HG02884 (cell line): ENCODE results near the gene BCAS1.

Experiments
- ATAC-seq: cut with Tn5 transposase; IDR thresholded peaks from one replicate; pipeline ENCODE4 v1.9.1; 2021; ENCODE audit warnings: mild to moderate bottlenecking, moderate library complexity; ENCODE audit not compliant: unreplicated experiment

The BCAS1 gene

GRCh38 chr20:54070187-54070987 is at the start of gene BCAS1:
BCAS1 (minus strand) TSS chr20:54070594; CDS start chr20:54058718, 11,876 bp downstream.
- ATAC-seq = no peak

DNA sequence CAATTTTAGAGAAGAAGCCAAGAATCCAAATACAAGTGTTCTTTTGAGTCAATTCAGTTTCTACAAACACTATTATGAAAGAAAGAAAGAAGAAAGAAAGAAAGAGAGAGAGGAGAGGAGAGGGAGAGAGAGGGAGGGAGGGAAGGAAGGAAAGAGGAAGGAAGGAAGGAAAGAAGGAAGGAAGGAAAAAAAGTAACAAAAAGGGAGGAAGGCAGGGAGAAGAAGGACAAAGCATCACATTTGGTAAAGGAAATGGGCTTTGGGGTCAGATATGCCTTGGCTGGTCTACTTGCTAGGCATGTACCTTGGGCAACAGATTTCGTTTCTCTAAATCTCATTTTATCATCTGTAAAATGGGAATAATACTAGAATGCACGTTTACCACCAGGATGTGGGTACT is 49.4 kb upstream of the BCAS1 start:
- ATAC-seq = no peak

DNA sequence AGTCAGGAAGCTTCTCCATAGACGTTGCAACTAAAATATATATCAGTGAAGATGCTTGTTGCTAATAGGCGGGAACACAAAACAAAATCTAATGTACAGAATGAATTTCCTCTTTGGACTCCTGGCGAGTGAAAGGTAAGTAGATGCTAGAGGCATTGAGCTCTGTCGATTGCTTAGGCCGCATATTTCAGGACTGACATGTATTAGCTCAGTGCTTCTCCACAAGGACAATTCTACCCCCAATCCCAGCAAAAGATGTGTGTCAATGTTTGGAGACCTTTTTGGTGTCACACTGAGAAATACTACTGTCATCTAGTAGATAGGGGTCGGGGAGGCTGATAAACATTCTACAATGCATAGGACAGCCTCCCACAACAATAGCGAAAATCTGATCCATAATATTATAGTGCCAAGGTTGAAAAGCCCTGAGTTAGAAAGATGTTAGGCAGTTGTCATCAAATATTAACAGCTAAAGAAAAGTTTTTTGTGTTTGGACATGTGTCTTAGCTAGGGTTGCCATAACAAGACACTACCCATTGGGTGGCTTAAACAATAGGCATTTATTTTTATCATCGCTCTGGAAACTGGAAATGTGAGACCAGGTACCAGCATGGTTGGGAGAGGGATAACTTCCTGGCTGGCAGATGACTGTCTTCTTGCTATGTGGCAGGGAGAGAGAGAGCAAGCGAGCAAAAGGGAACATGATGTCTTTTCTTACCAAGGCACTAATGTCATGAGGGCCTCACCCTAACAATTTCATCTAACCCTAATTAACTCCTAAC is 48.0 kb upstream of the BCAS1 start:
- ATAC-seq = no peak

- ATAC-seq = no peak
Observed at GRCh38 chr20:54116550-54117235, 46.3 kb upstream of the BCAS1 start.

- no peak for ATAC-seq
Observed at GRCh38 chr20:54115172-54115854, 44.9 kb upstream of the BCAS1 start.

GRCh38 chr20:54114109-54114508 is 43.7 kb upstream of the BCAS1 start:
- ATAC-seq = no peak

DNA sequence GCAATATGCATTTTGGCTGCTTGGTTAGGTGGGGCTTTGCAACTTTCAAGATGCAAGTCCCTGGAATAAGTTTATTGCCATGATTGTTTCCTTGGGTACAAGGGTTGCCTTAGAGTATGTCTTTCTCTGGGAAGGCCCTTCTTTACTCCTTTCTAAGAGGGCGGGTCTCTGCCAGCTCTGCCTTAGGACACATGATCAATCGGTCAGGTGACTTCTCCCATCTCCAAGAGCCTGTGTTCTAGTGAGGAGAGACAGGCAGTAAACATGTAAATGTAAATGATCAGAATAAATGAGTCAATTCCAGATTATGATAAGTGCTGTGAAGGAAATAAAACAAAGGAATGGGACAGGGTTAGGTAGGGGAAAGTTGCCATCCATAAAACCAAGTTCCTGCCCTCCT is 43.2 kb upstream of the BCAS1 start:
- no peak for ATAC-seq

DNA sequence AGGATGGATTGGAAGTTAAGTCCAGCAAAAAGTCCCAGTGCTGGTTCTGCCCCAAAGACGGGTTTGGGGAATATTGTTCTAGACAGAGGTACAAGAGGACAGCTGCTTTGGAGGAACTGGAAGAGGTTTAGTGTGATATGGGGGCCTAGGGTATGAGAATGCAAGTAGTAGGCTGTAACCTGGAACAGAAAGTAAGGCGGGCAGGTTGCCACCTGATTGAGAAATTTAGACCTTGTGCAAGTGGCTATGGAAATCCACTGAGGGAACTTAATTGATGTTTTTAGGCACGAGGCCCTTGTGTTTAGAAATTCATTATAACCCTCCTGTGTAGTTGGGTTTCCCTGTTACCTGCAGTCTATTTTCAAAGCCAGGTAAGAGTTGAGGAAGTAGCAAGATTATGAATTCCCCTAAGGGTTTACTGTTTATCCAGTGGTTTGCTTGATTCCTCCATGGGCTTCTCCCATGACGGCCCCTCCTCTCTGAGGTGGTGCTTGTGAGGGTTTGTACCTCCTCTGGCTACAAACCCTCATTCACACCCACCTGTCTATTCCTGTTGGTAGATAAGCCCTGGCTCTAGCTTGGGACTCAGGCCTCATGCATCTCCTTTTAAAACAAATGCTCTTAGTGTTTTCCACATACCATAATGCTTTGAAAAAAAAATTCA is 42.0 kb upstream of the BCAS1 start:
- ATAC-seq = no peak

DNA sequence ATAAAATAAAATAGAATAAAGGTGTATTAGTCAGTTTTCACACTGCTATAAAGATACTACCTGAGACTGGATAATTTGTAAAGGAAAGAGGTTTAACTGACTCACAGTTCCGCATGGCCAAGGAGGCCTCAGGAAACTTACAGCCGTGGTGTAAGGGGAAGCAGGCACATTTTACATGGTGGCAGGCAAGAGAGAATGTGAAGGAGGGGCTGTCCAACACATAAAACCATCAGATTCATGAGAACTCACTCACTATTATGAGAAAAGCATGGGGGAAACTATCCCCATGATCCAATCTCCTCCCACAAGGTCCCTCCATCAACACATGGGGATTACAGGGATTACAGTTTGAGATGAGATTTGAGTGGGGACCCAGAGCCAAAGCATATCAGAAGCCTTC is 41.1 kb upstream of the BCAS1 start:
- no peak for ATAC-seq

- no peak for ATAC-seq
Observed at GRCh38 chr20:54110457-54110856, 40.1 kb upstream of the BCAS1 start.

DNA sequence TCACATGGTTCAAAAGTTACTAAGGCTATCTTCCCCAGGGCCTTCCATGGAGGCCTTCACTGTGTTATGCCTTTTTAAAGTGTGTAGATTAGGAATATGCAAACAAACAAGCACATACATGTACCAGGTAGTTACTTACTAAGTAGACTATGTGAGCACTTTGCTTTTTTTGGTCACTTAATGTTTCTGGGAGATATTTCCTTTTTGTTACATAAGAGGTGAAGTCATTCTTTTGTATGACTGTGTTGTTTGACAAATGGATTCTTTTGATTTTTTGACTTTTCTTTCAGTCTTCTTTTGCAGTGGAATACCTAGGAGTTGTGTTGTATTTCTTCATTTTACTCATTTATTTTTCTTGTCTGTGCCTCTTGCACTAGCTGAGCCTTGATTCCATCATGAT is 39.6 kb upstream of the BCAS1 start:
- no peak for ATAC-seq

DNA sequence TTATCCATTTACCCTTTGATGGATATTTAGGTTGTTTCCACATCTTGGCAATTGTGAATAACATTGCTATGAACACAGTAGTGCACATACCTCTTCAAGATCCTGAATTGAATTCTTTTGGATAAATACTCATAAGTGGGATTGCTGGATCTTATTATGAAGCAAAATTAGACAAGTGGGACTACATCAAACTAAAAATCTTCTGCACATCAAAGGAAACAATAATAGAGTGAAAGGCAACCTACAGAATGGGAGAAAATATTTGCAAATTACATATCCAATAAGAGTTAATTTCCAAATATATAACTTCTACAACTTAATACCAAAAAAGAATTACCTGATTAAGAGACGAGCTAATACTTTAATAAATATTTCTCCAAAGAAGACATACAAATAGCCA is 38.4 kb upstream of the BCAS1 start:
- no peak for ATAC-seq

GRCh38 chr20:54108326-54108642 is 37.9 kb upstream of the BCAS1 start:
- ATAC-seq = no peak

GRCh38 chr20:54107600-54108325 is 37.4 kb upstream of the BCAS1 start:
- no peak for ATAC-seq

DNA sequence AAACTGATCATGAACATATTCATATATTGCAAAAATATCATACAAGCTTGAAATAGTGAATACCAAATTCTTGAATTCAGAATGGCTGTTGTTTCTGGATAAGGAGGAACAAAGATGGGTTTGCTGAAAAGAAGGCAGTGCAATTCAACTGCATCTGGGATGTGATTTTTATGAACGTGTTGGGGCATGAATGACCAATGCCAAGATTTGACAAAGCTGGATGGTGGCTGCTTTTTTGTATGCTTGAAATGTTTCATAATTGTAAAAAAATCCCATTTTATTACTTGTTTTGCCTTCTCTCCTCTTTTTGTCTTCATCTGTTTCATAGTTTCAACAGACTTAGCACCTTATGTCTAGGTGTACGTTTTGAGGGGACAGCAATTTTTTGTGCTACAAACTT is 36.8 kb upstream of the BCAS1 start:
- no peak for ATAC-seq

- no peak for ATAC-seq
Observed at GRCh38 chr20:54106162-54106561, 35.8 kb upstream of the BCAS1 start.

DNA sequence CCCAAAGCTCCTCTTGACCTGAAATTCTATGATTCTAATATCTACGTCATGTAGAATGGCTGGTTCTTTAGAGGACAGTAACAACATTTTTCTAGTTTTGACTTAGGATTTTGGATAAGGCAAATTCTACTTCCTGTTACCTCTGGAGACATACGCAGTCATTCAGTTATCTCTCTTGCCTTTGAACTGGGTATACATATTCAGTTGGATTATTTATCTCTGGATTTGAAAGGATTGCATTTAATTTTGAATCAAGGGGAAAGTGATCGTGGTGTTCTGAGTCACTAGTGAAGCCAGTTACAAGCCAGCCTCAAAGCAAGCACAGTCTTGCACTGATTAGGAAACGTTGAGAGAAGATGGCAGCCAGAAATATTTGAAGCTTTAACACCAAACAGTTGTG is 35.3 kb upstream of the BCAS1 start:
- no peak for ATAC-seq

DNA sequence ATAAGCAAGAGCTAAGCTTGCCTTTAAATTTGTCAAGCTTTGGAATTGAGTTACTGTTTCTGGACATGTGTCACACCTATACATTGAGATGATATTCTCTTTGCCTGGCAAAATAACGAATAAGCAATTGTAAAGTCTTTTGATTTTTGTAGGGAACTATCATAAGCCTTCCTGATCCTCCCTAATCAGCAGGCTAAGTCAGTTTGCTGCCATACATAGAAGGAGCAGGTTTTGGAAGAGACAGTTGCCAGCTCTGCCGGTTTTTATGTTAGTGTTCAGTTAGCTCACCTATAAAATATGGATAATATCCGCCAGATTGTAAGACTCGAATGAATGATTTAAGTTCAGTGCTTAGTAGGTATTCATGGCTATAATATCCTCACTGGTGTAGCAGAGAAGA is 34.4 kb upstream of the BCAS1 start:
- no peak for ATAC-seq

GRCh38 chr20:54103762-54104600 is 33.6 kb upstream of the BCAS1 start:
- ATAC-seq = no peak
